HG03565 (cell line): ENCODE measurements around the gene SPRR2D.
"Not testable (repeated sequence)": the region's sequence is repeated elsewhere in the genome, so short reads cannot be mapped to it uniquely, and the experiment has no call there.

Experiments
- ATAC-seq: cut with Tn5 transposase; IDR thresholded peaks from one replicate; pipeline ENCODE4 v1.9.1; 2021; ENCODE audit warnings: mild to moderate bottlenecking, moderate library complexity; ENCODE audit not compliant: unreplicated experiment

Gene SPRR2D

DNA sequence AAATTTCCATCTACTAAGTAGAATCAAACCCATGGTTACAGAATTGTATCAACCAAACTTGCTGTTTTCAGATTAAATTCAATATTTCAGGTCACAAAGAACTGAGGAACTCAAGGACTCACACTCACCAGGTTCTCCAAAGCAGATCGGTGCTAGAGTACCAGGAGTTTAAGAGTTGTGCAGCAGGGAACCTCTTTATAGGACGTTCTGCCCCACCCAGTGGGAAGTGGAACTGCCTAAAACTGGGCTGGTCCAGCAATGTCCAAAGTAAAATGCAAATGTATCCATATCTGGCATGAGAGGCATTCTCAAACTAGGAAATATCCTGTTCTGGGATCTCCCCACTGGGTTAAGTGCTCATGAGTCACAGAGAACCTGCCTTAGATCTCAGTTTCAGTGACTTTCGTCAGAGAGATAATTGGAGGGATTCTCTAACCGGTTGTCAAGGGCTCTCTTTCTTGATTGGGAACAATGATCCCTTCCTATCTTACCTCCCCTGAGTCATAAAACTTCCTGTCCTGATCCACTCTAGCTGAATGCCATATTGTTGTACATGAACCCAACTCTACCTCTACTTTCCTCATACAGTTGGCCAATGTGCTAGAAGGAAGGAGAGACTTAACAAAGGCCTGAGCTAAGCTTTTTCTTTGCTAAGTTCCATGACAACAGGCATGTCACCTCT, at the start of gene SPRR2D:
SPRR2D (minus strand) TSS at position 171 of the 682 bp plus-strand sequence. CDS start 774 bp downstream, outside the sequence.
- ATAC-seq = no peak

DNA sequence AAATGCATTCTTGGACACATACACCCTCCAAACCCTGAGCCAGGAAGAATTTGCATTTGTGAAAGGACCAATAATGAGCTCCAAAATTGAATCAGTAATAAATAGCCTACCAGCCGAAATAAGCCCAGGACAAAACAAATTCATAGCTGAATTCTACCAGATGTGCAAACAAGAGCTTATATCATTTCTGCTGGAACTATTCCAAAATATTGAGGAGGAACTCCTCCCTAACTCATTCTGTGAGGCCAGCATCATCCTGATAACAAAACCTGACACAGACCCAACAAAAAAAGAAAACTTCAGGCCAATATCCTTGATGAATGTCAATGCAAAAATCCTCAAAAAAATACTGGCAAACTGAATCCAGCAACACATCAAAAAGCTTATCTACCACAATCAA, 46.7 kb upstream of the SPRR2D start:
- no peak for ATAC-seq

DNA sequence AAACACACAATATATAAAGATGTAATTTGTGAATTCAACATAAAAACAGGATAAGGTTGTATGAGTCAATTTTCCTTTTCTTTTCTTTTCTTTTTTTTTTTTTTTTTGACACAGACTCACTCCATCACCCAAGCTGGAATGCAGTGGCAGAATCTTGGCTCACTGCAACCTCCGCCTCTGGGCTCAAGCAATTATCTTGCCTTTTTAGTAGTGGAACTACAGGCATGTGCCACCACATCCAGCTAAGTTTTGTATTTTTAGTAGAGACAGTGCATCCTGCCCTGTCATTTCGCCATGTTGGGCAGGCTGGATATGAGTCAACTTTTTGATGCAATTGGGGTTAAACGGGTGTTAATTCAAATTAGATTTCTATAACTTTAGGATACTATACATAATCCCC, 40.8 kb upstream of the SPRR2D start:
- no peak for ATAC-seq

DNA sequence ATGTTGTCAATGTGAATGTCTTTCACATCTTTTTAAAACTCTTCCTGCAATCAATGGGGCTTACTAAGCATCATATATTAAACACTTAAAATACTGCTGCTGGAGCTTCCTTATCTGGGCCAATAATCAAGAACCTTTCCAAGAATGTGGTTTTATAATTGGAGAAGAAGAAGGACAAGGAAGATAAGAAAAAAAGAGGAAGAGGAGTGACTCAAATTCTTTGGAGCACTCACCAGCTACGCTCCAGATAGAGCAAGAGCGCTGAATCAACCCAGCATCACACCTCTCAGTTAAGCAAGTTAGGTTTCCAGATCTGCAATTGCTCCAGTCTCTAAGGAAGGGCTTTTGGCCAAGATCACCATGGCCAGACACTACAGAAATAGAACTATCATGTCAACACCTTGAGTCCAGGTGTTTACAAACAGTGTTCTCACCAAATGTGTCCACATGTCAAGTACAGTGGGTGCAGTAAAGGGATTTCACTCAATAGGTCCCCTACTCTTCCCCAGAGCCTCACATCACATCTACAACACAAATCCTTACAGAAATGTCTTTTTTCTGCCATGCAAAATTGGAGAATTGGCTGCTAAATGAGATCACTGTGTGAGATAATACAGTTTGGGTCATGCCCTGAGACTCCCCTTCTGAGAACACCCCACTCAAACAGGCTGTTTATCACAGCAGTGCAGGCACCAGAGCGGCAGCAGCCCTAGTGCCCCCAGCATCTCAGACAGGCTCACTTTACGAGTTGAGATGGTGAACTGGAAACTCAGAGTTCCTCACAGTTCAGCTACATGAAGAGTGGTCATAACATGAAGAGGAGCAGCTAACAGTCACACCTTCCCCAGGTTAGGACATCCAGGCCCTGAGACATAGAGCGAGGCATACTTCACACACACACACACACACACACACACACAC, 32.1 kb upstream of the SPRR2D start:
- no peak for ATAC-seq

DNA sequence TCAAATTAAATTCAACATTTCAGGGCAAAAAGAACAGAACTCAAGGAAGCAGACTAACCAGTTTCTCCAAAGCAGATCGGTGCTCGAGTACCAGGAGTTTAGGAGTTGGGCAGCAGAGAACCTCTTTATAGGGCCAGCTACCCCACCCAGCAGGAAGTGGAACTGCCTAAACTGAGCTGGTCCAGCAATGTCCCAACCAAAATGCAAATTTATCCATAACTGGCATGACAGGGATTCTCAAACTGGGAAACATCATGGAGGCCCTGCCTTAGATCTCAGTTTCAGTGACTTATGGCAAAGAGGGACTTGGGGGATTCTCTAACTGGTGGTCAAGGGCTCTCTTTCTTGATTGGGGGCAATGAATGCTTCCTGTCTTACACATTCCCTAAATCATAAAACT, 30.6 kb upstream of the SPRR2D start, which contains the start of gene SPRR2B:
SPRR2B (minus strand) TSS at position 101 of the 400 bp plus-strand sequence. CDS start 772 bp downstream, outside the sequence.
- ATAC-seq = no peak

GRCh38 chr1:153070243-153070642, 29.3 kb upstream of the SPRR2D start:
- no peak for ATAC-seq

- no peak for ATAC-seq
These were observed 18.2 kb upstream of the SPRR2D start for GRCh38 chr1:153058826-153059784.

DNA sequence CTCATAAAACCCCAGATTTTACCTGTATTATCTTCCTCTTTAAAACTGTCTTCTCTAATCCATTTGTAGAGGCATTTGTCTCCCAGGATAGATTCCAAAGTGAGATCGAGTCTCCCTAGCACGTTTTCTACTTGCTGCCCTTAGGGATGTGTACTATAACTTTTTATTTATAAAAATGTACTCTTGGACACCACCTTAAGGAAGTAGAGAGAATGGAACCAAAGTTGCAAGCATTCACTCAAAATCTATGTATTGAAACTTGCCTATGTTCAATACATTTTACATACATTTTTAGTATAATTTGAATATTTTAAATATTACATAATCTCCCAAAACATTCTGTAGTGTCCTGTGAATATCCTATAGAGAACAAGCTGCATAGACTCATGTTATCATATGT, 17.2 kb upstream of the SPRR2D start:
- no peak for ATAC-seq

DNA sequence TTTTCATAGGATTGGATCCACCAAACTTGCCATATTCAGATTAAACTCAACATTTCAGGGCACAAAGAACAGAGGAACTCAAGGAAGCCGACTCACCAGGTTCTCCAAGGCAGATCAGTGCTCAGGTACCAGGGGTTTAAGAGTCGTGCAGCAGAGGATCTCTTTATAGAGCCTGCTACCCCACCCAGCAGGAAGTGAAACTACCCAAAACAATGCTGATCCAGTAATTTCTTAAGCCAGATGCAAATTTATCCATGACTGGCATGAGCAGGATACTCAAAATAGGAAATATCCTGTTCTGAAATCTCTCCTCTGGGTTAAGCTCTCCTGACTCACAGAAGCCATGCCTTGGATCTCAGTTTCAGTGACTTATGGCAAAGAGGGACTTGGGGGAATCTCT, 16.5 kb upstream of the SPRR2D start, which contains the start of gene SPRR2A:
SPRR2A (minus strand) TSS at position 138 of the 400 bp plus-strand sequence. CDS start 777 bp downstream, outside the sequence.
- ATAC-seq = no peak

- not testable (repeated sequence) for ATAC-seq
These were observed 15.2 kb upstream of the SPRR2D start for GRCh38 chr1:153056111-153056510.

DNA sequence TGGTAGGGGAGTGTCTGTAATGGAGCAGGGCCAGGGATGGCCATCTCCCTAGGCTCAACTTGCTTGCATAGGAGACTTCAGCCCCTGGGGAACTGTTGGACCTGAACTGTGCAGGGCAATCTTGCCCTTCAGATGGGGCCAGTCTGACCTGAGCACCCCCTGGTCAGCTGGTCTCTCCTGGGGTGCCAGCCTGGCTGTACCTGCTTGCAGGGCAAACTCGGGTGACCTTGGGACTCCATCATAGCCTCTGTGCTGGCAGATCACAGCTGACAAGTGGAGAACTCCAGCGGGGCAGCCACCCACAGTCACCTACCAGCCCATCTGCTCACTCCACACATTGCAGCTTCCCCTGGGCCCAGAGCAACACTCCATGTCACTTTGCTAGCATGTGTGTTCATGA, 8.3 kb upstream of the SPRR2D start:
- no peak for ATAC-seq

DNA sequence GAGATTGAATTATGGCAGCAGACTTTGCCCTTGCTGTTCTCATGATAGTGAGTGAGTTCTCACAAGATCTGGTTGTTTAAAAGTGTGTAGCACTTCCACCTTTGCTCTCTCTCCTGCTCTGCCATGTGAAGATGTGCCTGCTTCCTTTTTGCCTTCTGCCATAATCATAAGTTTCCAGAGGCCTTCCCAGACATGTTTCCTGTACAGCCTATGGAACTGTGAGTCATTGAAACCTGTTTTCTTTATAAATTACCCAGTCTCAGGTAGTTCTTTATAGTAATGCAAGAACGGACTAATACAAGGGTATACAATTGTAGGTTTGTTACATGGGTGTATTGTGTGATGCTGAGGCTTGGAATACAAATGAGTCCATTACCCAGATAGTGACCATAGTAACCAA, 5.7 kb downstream of the SPRR2D start:
- no peak for ATAC-seq

DNA sequence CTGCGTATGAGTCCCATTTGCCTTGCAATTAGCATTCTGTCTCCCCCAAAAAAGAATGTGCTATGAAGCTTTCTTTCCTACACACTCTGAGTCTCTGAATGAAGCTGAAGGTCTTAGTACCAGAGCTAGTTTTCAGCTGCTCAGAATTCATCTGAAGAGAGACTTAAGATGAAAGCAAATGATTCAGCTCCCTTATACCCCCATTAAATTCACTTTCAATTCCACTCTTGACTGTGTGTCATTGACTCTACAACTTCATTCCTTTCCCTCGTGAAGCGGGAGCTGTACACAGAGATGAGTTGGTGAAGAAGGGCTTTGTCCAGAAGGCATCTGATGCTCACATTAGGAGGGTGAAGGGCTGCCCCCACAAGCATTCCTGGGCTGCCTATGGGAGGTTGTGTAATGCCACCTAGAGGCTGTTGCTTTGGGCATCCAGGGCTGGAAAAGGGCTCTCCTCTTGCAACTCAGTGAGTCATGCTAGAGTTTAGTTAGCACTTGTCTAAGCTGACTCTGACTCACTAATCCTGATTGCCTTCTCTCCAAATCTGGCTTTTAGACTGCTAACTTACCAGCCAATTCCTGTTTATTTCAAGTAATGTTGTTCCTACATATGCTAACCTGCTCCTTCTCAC, 8.1 kb downstream of the SPRR2D start:
- ATAC-seq = no peak

DNA sequence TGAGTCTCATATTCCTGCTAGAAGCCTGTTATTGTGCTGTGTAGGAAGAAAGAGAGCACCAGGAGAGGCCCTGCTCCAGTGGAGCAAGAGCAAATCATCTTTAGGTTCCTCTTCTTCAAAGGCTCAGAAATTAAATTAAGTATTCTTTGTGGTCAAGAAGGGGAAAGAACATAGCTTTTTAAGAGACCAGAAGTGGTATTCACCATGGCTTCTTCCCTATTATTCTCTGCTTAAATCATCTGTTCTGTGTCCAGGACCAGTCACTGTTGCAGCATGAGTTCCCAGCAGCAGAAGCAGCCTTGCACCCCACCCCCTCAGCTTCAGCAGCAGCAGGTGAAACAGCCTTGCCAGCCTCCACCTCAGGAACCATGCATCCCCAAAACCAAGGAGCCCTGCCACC, 8.8 kb downstream of the SPRR2D start:
- no peak for ATAC-seq

- no peak for ATAC-seq
These were observed 10.0 kb downstream of the SPRR2D start, which contains the start of gene SPRR1B for GRCh38 chr1:153030895-153031294. Gene SPRR1B (plus strand): TSS chr1:153031203. CDS start chr1:153032346, 1,143 bp downstream.

- no peak for ATAC-seq
These were observed 12.2 kb downstream of the SPRR2D start for GRCh38 chr1:153028766-153029165.

- ATAC-seq = no peak
These were observed 15.1 kb downstream of the SPRR2D start for GRCh38 chr1:153025797-153026196.

- ATAC-seq = no peak
These were observed 16.5 kb downstream of the SPRR2D start for GRCh38 chr1:153024413-153024812.

- ATAC-seq = no peak
These were observed 17.8 kb downstream of the SPRR2D start for GRCh38 chr1:153023109-153023508.

GRCh38 chr1:153022340-153022739, 18.6 kb downstream of the SPRR2D start:
- not testable (repeated sequence) for ATAC-seq
